BLaER1 (cell line): Measurements from ENCODE around the gene RASL12.
A peak's percentile ranks its signal among the peaks of the same experiment; 100 is the strongest.

Experiments used
- H3K27ac ChIP-seq: shearing (Covaris generic); formaldehyde crosslinking; 2 replicates; pipeline ENCODE4 v1.8.1; 2022
- H3K27me3 ChIP-seq: shearing (Covaris generic); formaldehyde crosslinking; 2 replicates; pipeline ENCODE4 v1.8.1; 2022
- H3K36me3 ChIP-seq: shearing (Covaris generic); formaldehyde crosslinking; 2 replicates; pipeline ENCODE4 v1.8.1; 2022
- H3K4me1 ChIP-seq: shearing (Covaris generic); formaldehyde crosslinking; 2 replicates; pipeline ENCODE4 v1.8.1; 2022
- H3K4me2 ChIP-seq: shearing (Covaris generic); formaldehyde crosslinking; 2 replicates; pipeline ENCODE4 v1.8.1; 2022
- H3K4me3 ChIP-seq: shearing (Covaris generic); formaldehyde crosslinking; 2 replicates; pipeline ENCODE4 v1.8.1; 2022
- H3K9ac ChIP-seq: shearing (Covaris generic); formaldehyde crosslinking; 2 replicates; pipeline ENCODE4 v1.8.1; 2022
- H3K9me3 ChIP-seq: shearing (Covaris generic); formaldehyde crosslinking; 2 replicates; pipeline ENCODE4 v1.8.1; 2022
- H4K20me1 ChIP-seq: shearing (Covaris generic); formaldehyde crosslinking; 2 replicates; pipeline ENCODE4 v1.8.1; 2022
- Cebpa-rat ChIP-seq: shearing (Covaris generic); IDR thresholded peaks from 2 replicates; pipeline ENCODE4 v1.8.1; 2022

The RASL12 gene

GRCh38 chr15:65067645-65068402 lies at the start of gene RASL12:
RASL12 (minus strand) TSS chr15:65067991; CDS start chr15:65067835, 156 bp downstream.
- peak within 1 kb of the TSS; percentile 56; the same call in 1 of the 2 replicates for H3K9ac ChIP-seq
- H3K4me3 ChIP-seq, result peak within 1 kb of the TSS; percentile 53
- H3K36me3 ChIP-seq, result no peaks in the 10 kb centered on the region
- peaks cover 82% of the 10 kb centered on the region for H3K4me1 ChIP-seq
- TF ChIP-seq Cebpa-rat, result no peak
- H4K20me1 ChIP-seq, result no peaks in the 10 kb centered on the region
- H3K4me2 ChIP-seq, result peak within 1 kb of the TSS; percentile 88
- peak within 1 kb of the TSS; percentile 73 for H3K27ac ChIP-seq
- peaks cover 5% of the 10 kb centered on the region for H3K9me3 ChIP-seq
- peaks cover 12% of the 10 kb centered on the region; the same call in 1 of the 2 replicates for H3K27me3 ChIP-seq

GRCh38 chr15:65115542-65115941 lies 47.8 kb upstream of the RASL12 start:
- peaks cover 25% of the 10 kb centered on the region for H4K20me1 ChIP-seq
- H3K4me2 ChIP-seq, result no peak overlapping the region
- TF ChIP-seq Cebpa-rat, result no peak
- H3K4me3 ChIP-seq, result no peak overlapping the region
- no peaks in the 10 kb centered on the region for H3K4me1 ChIP-seq
- no peaks in the 10 kb centered on the region for H3K27me3 ChIP-seq
- H3K9me3 ChIP-seq, result no peaks in the 10 kb centered on the region
- H3K27ac ChIP-seq, result no peak overlapping the region
- H3K9ac ChIP-seq, result no peak overlapping the region
- peaks cover 100% of the 10 kb centered on the region for H3K36me3 ChIP-seq

- Histone ChIP-seq H3K4me2 (no peak within 1 kb of the TSS), H3K9ac (no peak within 1 kb of the TSS), H3K4me1 (no peaks in the 10 kb centered on the region), H3K4me3 (no peak within 1 kb of the TSS), H4K20me1 (peaks cover 20% of the 10 kb centered on the region; the same call in 1 of the 2 replicates), H3K27ac (no peak within 1 kb of the TSS), H3K36me3 (peaks cover 96% of the 10 kb centered on the region), H3K27me3 (no peaks in the 10 kb centered on the region), H3K9me3 (no peaks in the 10 kb centered on the region)
- TF ChIP-seq Cebpa-rat, result no peak
These were observed 47.3 kb upstream of the RASL12 start, which contains the start of gene UBAP1L for GRCh38 chr15:65115086-65115485. UBAP1L (minus strand) TSS chr15:65115200; CDS start chr15:65106215, 8,985 bp downstream.

- Histone ChIP-seq H3K4me2 (no peak overlapping the region), H3K36me3 (peaks cover 62% of the 10 kb centered on the region), H3K9ac (no peak overlapping the region), H3K4me1 (no peaks in the 10 kb centered on the region), H3K9me3 (no peaks in the 10 kb centered on the region), H3K4me3 (no peak overlapping the region), H3K27me3 (no peaks in the 10 kb centered on the region), H4K20me1 (0 out of 2 replicates have a peak, but pooled peaks cover 2% of the 10 kb centered on the region), H3K27ac (no peak overlapping the region)
- TF ChIP-seq Cebpa-rat, result no peak
These were observed 43.0 kb upstream of the RASL12 start for GRCh38 chr15:65110676-65111292.

- no peaks in the 10 kb centered on the region for H3K27me3 ChIP-seq
- no peak overlapping the region for H3K27ac ChIP-seq
- H3K9ac ChIP-seq, result no peak overlapping the region
- H3K4me3 ChIP-seq, result no peak overlapping the region
- no peak for TF ChIP-seq Cebpa-rat
- H3K9me3 ChIP-seq, result no peaks in the 10 kb centered on the region
- no peaks in the 10 kb centered on the region for H3K4me1 ChIP-seq
- H3K4me2 ChIP-seq, result no peak overlapping the region
- H4K20me1 ChIP-seq, result no peaks in the 10 kb centered on the region
- H3K36me3 ChIP-seq, result peaks cover 48% of the 10 kb centered on the region
These were observed 38.3 kb upstream of the RASL12 start for GRCh38 chr15:65106011-65106590.

- Histone ChIP-seq H3K4me1 (no peaks in the 10 kb centered on the region), H3K36me3 (peaks cover 53% of the 10 kb centered on the region), H4K20me1 (no peaks in the 10 kb centered on the region), H3K27me3 (no peaks in the 10 kb centered on the region), H3K4me3 (no peak overlapping the region), H3K9me3 (no peaks in the 10 kb centered on the region), H3K9ac (no peak overlapping the region), H3K27ac (no peak overlapping the region), H3K4me2 (no peak overlapping the region)
- no peak for TF ChIP-seq Cebpa-rat
These were observed 37.2 kb upstream of the RASL12 start for GRCh38 chr15:65105038-65105437.

GRCh38 chr15:65102912-65103311 lies 35.1 kb upstream of the RASL12 start:
- no peak for TF ChIP-seq Cebpa-rat
- H3K36me3 ChIP-seq, result peaks cover 74% of the 10 kb centered on the region

GRCh38 chr15:65101891-65102708 lies 34.3 kb upstream of the RASL12 start:
- TF ChIP-seq Cebpa-rat, result no peak
- peaks cover 82% of the 10 kb centered on the region for H3K36me3 ChIP-seq
- no peak overlapping the region for H3K9ac ChIP-seq
- H3K4me3 ChIP-seq, result no peak overlapping the region
- H4K20me1 ChIP-seq, result no peaks in the 10 kb centered on the region
- H3K4me1 ChIP-seq, result no peaks in the 10 kb centered on the region
- H3K9me3 ChIP-seq, result no peaks in the 10 kb centered on the region
- no peak overlapping the region for H3K27ac ChIP-seq
- H3K4me2 ChIP-seq, result no peak overlapping the region
- H3K27me3 ChIP-seq, result no peaks in the 10 kb centered on the region

More at GRCh38 chr15:65102912-65103311, 35.1 kb upstream of the RASL12 start:
- Histone ChIP-seq H4K20me1 (no peaks in the 10 kb centered on the region), H3K4me1 (no peaks in the 10 kb centered on the region), H3K27me3 (no peaks in the 10 kb centered on the region), H3K27ac (no peak overlapping the region), H3K9ac (no peak overlapping the region), H3K4me2 (no peak overlapping the region), H3K4me3 (no peak overlapping the region), H3K9me3 (no peaks in the 10 kb centered on the region)

GRCh38 chr15:65101411-65101890 lies 33.7 kb upstream of the RASL12 start:
- H3K36me3 ChIP-seq, result peaks cover 82% of the 10 kb centered on the region
- no peaks in the 10 kb centered on the region for H3K27me3 ChIP-seq
- no peak overlapping the region for H3K27ac ChIP-seq
- H3K4me3 ChIP-seq, result no peak overlapping the region
- no peaks in the 10 kb centered on the region for H3K9me3 ChIP-seq
- TF ChIP-seq Cebpa-rat, result no peak
- H3K4me1 ChIP-seq, result no peaks in the 10 kb centered on the region
- H3K4me2 ChIP-seq, result no peak overlapping the region
- H3K9ac ChIP-seq, result no peak overlapping the region
- no peaks in the 10 kb centered on the region for H4K20me1 ChIP-seq
